Mucosa of descending colon (tissue), 3 donors: Measurements from ENCODE around the gene CRKL. TPM values are rescaled to one million over a fixed set of nuclear protein-coding genes. Genes with fewer than 3 reads are reported as not detected.
A peak's percentile ranks its signal among the peaks of the same experiment; 100 is the strongest.
"Not testable (repeated sequence)": the region's sequence is repeated elsewhere in the genome, so short reads cannot be mapped to it uniquely, and the experiment has no call there.

Experiments used
- ATAC-seq: fragments of 200-7000 bp; cut with Tn5 transposase; one replicate; pipeline ENCODE4 v1.9.1; 2020; ENCODE audit warnings: mild to moderate bottlenecking, moderate library complexity
- DNase-seq, 3 donors: peaks; one replicate each; pipeline ENCODE4 v3.0.0-alpha.2; 2020
- H3K36me3 ChIP-seq: fragments of 200-600 bp; one replicate; pipeline ENCODE4 v1.8.0; 2021; ENCODE audit warnings: low read depth, mild to moderate bottlenecking
- H3K4me1 ChIP-seq: fragments of 200-600 bp; one replicate; pipeline ENCODE4 v1.8.0; 2021; ENCODE audit warnings: low read depth, mild to moderate bottlenecking
- H3K4me3 ChIP-seq: fragments of 200-600 bp; one replicate; pipeline ENCODE4 v1.8.0; 2021; ENCODE audit warnings: mild to moderate bottlenecking
- H3K9me3 ChIP-seq: fragments of 200-600 bp; one replicate; pipeline ENCODE4 v1.8.0; 2021; ENCODE audit warnings: mild to moderate bottlenecking
- CTCF ChIP-seq: fragments of 200-600 bp; IDR thresholded peaks from one replicate; pipeline ENCODE4 v1.8.0; 2022; ENCODE audit warnings: antibody characterized with exemption, mild to moderate bottlenecking
- intact Hi-C, 2 donors: fragments of 100-400 bp; cut with DNase I in 1 of 2; cut with micrococcal nuclease in 1 of 2; formaldehyde crosslinking; loops; one replicate each; pipeline versions ENCODE4 v1.11.0 to v1.11.1; 2022; cut with DNase I, micrococcal nuclease
- total RNA-seq, 3 donors: library from RNA; stranded (reverse); fragmentation: NEBNext Ultra II Directional in 2 of 3; extraction: Animal tissue kit (Norgen Biotek cat#: 25700) in 2 of 3; gene quantifications; one replicate each; pipeline versions ENCODE4 v1.2.1 to v1.2.4, GENCODE V29; 2021 to 2023
- donor health status: DM: no; HTN: no; CAD: no; lungs with moderate emphysema.
- donor health status: DM: no; HTN: no; CAD: no.
- donor health status: DM: no; HTN: yes; CAD: no.

CRKL gene
- total RNA-seq, 3 donors from 2014 or later: 48.7 to 63.4 (median 55.3) TPM

GRCh38 chr22:20966883-20967696, 49.9 kb downstream of the CRKL start, which contains the start of gene AIFM3:
Gene AIFM3, plus strand, starts transcription at chr22:20967255. Its CDS starts 690 bp downstream, at chr22:20967945.
- no peak within 1 kb of the TSS for H3K4me3 ChIP-seq
- peaks cover 20% of the 10 kb centered on the region for H3K4me1 ChIP-seq
- TF ChIP-seq CTCF: no peak
- no peaks in the 10 kb centered on the region for H3K36me3 ChIP-seq
- intact Hi-C loops: no loop called here
- DNase-seq (peak in 2 of 3 donors; percentile 56 to 60), ATAC-seq (no peak)
- H3K9me3 ChIP-seq: no peaks in the 10 kb centered on the region

GRCh38 chr22:20967697-20968211, 50.5 kb downstream of the CRKL start:
- intact Hi-C loops: no loop called here
- ATAC-seq: no peak
- Histone ChIP-seq H3K4me3 (no peak overlapping the region), H3K9me3 (no peaks in the 10 kb centered on the region), H3K36me3 (no peaks in the 10 kb centered on the region), H3K4me1 (peaks cover 20% of the 10 kb centered on the region)
- DNase-seq: peak in 1 of 3 donors; percentile 52
- no peak for TF ChIP-seq CTCF

GRCh38 chr22:20968281-20968977, 51.2 kb downstream of the CRKL start:
- ATAC-seq (no peak), DNase-seq (peak in 1 of 3 donors; percentile 35)
- Histone ChIP-seq H3K4me1 (peaks cover 20% of the 10 kb centered on the region), H3K4me3 (no peak overlapping the region), H3K9me3 (no peaks in the 10 kb centered on the region), H3K36me3 (no peaks in the 10 kb centered on the region)
- no peak for TF ChIP-seq CTCF
- intact Hi-C loops: no loop called here

- no peak for TF ChIP-seq CTCF
- DNase-seq: peak in 1 of 3 donors; percentile 6
- intact Hi-C loops: no loop called here
- Histone ChIP-seq H3K4me1 (peaks cover 7% of the 10 kb centered on the region), H3K9me3 (no peaks in the 10 kb centered on the region), H3K36me3 (no peaks in the 10 kb centered on the region), H3K4me3 (no peak overlapping the region)
- ATAC-seq: no peak
These were observed 53.9 kb downstream of the CRKL start for GRCh38 chr22:20970939-20971657.

- H3K9me3 ChIP-seq, intact Hi-C loops, H3K36me3 ChIP-seq, H3K4me1 ChIP-seq, DNase-seq, H3K4me3 ChIP-seq, ATAC-seq: not testable (repeated sequence)
These were observed 54.9 kb downstream of the CRKL start for GRCh38 chr22:20972014-20972694.
